HL-60 (cell line): Measurements from ENCODE around the gene TIRAP.

Source experiments
- POLR2AphosphoS5 ChIP-seq: IDR thresholded peaks from 2 replicates; pipeline ENCODE4 v1.6.1; 2012; ENCODE audit warnings: low read depth
- SPI1 ChIP-seq: IDR thresholded peaks from 2 replicates; pipeline ENCODE4 v1.6.1; 2012; ENCODE audit warnings: low read depth, mild to moderate bottlenecking, borderline replicate concordance
- TF ChIP-seq, protein P1 (sequence below): IDR thresholded peaks from one replicate; pipeline ENCODE4 v1.5.1; 2011; ENCODE audit warnings: low read length, control low read depth, inconsistent platforms; ENCODE audit not compliant: insufficient read depth

DNA sequence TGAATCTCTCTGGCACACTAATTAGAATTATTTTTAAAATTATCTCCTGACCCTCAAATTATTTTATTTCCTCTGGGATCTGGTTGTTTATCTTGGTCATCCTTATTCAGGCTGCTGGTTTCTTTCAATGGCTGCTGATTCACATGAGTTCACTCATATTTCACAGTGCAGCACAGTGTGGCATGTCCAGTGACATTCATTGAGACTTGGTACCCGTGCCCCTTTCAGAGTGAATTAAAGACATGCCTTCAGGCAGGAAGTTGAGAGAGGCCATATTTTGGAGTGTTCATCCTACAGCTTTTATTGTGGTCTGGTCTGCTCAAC lies 34.5 kb downstream of the TIRAP start:
- TF ChIP-seq, protein P1, sequence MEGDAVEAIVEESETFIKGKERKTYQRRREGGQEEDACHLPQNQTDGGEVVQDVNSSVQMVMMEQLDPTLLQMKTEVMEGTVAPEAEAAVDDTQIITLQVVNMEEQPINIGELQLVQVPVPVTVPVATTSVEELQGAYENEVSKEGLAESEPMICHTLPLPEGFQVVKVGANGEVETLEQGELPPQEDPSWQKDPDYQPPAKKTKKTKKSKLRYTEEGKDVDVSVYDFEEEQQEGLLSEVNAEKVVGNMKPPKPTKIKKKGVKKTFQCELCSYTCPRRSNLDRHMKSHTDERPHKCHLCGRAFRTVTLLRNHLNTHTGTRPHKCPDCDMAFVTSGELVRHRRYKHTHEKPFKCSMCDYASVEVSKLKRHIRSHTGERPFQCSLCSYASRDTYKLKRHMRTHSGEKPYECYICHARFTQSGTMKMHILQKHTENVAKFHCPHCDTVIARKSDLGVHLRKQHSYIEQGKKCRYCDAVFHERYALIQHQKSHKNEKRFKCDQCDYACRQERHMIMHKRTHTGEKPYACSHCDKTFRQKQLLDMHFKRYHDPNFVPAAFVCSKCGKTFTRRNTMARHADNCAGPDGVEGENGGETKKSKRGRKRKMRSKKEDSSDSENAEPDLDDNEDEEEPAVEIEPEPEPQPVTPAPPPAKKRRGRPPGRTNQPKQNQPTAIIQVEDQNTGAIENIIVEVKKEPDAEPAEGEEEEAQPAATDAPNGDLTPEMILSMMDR: no peak
- TF ChIP-seq SPI1 (no peak), POLR2AphosphoS5 (no peak)
